GM10266 (cell line): Measurements from ENCODE around the gene OR52N4.
"Not testable (repeated sequence)": the region's sequence is repeated elsewhere in the genome, so short reads cannot be mapped to it uniquely, and the experiment has no call there.

Experiments used
- DNase-seq: peaks from one replicate; pipeline ENCODE4 v3.0.0; 2012; ENCODE audit errors: extremely low spot score
- CTCF ChIP-seq: IDR thresholded peaks from 2 replicates; pipeline ENCODE4 v1.5.1; 2012; ENCODE audit warnings: mild to moderate bottlenecking, low read depth; ENCODE audit not compliant: control insufficient read depth, insufficient read depth; ENCODE audit errors: missing control alignments

OR52N4 gene

GRCh38 chr11:5753943-5754342 lies at the start of gene OR52N4:
OR52N4 (plus strand) TSS chr11:5754243; CDS start chr11:5754741, 498 bp downstream.
- TF ChIP-seq CTCF, result no peak

GRCh38 chr11:5705688-5706087 lies 48.4 kb upstream of the OR52N4 start:
- no peak for DNase-seq
- no peak for TF ChIP-seq CTCF

More at GRCh38 chr11:5753943-5754342, at the start of gene OR52N4:
- no peak for DNase-seq

- DNase-seq, result peak; percentile 11
- peak; percentile 39 for TF ChIP-seq CTCF
Observed at GRCh38 chr11:5712507-5712906, 41.5 kb upstream of the OR52N4 start.

- no peak for TF ChIP-seq CTCF
- DNase-seq, result no peak
Observed at GRCh38 chr11:5713695-5714094, 40.3 kb upstream of the OR52N4 start.

- DNase-seq, result not testable (repeated sequence)
Observed at GRCh38 chr11:5716518-5716917, 37.5 kb upstream of the OR52N4 start.

- no peak for DNase-seq
- TF ChIP-seq CTCF, result no peak
Observed at GRCh38 chr11:5719703-5720495, 34.1 kb upstream of the OR52N4 start.

GRCh38 chr11:5722622-5723021 lies 31.4 kb upstream of the OR52N4 start:
- DNase-seq, result no peak
- no peak for TF ChIP-seq CTCF
